ENCODE results near the gene DDX51.
"Not testable (repeated sequence)": the region's sequence is repeated elsewhere in the genome, so short reads cannot be mapped to it uniquely, and the experiment has no call there.

The DDX51 gene

GRCh38 chr12:132151766-132152410, 7.8 kb upstream of the DDX51 start:
- DNase-seq (ENCODE audit: low read depth), result no peak

GRCh38 chr12:132151145-132151765, 7.1 kb upstream of the DDX51 start:
- no peak for DNase-seq (ENCODE audit: low read depth)
- H3K4me3 ChIP-seq (ENCODE audit: low read depth, low read length), result no peak overlapping the region
- TF ChIP-seq CTCF (IDR thresholded peaks at IDR 0.05; ENCODE audit: low read depth, low read length, missing control alignments), result no peak

More at GRCh38 chr12:132151766-132152410, 7.8 kb upstream of the DDX51 start:
- H3K4me3 ChIP-seq (ENCODE audit: low read depth, low read length), result no peak overlapping the region
- no peak for TF ChIP-seq CTCF (IDR thresholded peaks at IDR 0.05; ENCODE audit: low read depth, low read length, missing control alignments)

GRCh38 chr12:132150780-132151144, 6.6 kb upstream of the DDX51 start:
- TF ChIP-seq CTCF (IDR thresholded peaks at IDR 0.05; ENCODE audit: low read depth, low read length, missing control alignments), result no peak
- no peak for DNase-seq (ENCODE audit: low read depth)

GRCh38 chr12:132149526-132149925, 5.4 kb upstream of the DDX51 start:
- not testable (repeated sequence) for DNase-seq (ENCODE audit: low read depth); H3K4me3 ChIP-seq (ENCODE audit: low read depth, low read length)

More at GRCh38 chr12:132150780-132151144, 6.6 kb upstream of the DDX51 start:
- H3K4me3 ChIP-seq (ENCODE audit: low read depth, low read length), result no peak overlapping the region

GRCh38 chr12:132148368-132149045, 4.4 kb upstream of the DDX51 start:
- no peak for DNase-seq (ENCODE audit: low read depth)
- TF ChIP-seq CTCF (IDR thresholded peaks at IDR 0.05; ENCODE audit: low read depth, low read length, missing control alignments), result no peak
- H3K4me3 ChIP-seq (ENCODE audit: low read depth, low read length), result no peak overlapping the region

GRCh38 chr12:132147423-132148367, 3.6 kb upstream of the DDX51 start:
- TF ChIP-seq CTCF (IDR thresholded peaks at IDR 0.05; ENCODE audit: low read depth, low read length, missing control alignments), result no peak
- H3K4me3 ChIP-seq (ENCODE audit: low read depth, low read length), result no peak overlapping the region
- no peak for DNase-seq (ENCODE audit: low read depth)
